Endometrial microvascular endothelial cells (primary cell): ENCODE measurements around the gene ADAM8. TPM values are rescaled to one million over a fixed set of nuclear protein-coding genes. Genes with fewer than 3 reads are reported as not detected.

Source experiments
- in situ Hi-C: cut with HindIII; loops from 2 replicates; pipeline ENCODE4 v1.10.0; 2017; ENCODE audit warnings: low sequenced_read_pairs, low pct_unique_long_range_greater_than_20kb; ENCODE audit errors: inconsistent ontology term
- total RNA-seq: library from RNA; depleted of rRNA; stranded (reverse); fragments of >200 nt; gene quantifications from one replicate; pipeline ENCODE4 v1.2.3, GENCODE V29; 2015; ENCODE audit errors: inconsistent ontology term

ADAM8 gene
- total RNA-seq, 1 donor from 2014 or later: 11.6 TPM

GRCh38 chr10:133287832-133288500, 11.3 kb upstream of the ADAM8 start:
- in situ Hi-C loops: no loop called here

GRCh38 chr10:133286366-133286765, 9.7 kb upstream of the ADAM8 start:
- in situ Hi-C loops: no loop called here

GRCh38 chr10:133285217-133285616, 8.5 kb upstream of the ADAM8 start:
- in situ Hi-C loops: no loop called here

- in situ Hi-C loops: no loop called here
These were observed 7.3 kb upstream of the ADAM8 start for GRCh38 chr10:133283931-133284330.

GRCh38 chr10:133282846-133283390, 6.2 kb upstream of the ADAM8 start:
- in situ Hi-C loops: no loop called here

- in situ Hi-C loops: no loop called here
These were observed 5.1 kb upstream of the ADAM8 start for GRCh38 chr10:133281628-133282372.

- in situ Hi-C loops: no loop called here
These were observed 4.4 kb upstream of the ADAM8 start for GRCh38 chr10:133281084-133281483.

GRCh38 chr10:133280391-133281059, 3.9 kb upstream of the ADAM8 start:
- in situ Hi-C loops: no loop called here

GRCh38 chr10:133279326-133280226, 2.9 kb upstream of the ADAM8 start:
- in situ Hi-C loops: no loop called here

GRCh38 chr10:133278577-133279265, 2.1 kb upstream of the ADAM8 start:
- in situ Hi-C loops: no loop called here

- in situ Hi-C loops: no loop called here
These were observed 1.4 kb upstream of the ADAM8 start for GRCh38 chr10:133277993-133278576.

GRCh38 chr10:133277277-133277992, 767 bp upstream of the ADAM8 start:
- in situ Hi-C loops: no loop called here

- in situ Hi-C loops: no loop called here
These were observed 601 bp downstream of the ADAM8 start for GRCh38 chr10:133276100-133276434.

- in situ Hi-C loops: no loop called here
These were observed 980 bp downstream of the ADAM8 start for GRCh38 chr10:133275684-133276092.

- in situ Hi-C loops: no loop called here
These were observed 1.7 kb downstream of the ADAM8 start for GRCh38 chr10:133274751-133275683.

- in situ Hi-C loops: no loop called here
These were observed 3.0 kb downstream of the ADAM8 start for GRCh38 chr10:133273534-133274143.
